ENCODE data around the gene SLC2A5. TPM values are rescaled to one million over a fixed set of nuclear protein-coding genes. Genes with fewer than 3 reads are reported as not detected.
"Not testable (repeated sequence)": the region's sequence is repeated elsewhere in the genome, so short reads cannot be mapped to it uniquely, and the experiment has no call there.

Gene SLC2A5
- total RNA-seq, 1 donor from 2014 or later: 12.6 TPM

DNA sequence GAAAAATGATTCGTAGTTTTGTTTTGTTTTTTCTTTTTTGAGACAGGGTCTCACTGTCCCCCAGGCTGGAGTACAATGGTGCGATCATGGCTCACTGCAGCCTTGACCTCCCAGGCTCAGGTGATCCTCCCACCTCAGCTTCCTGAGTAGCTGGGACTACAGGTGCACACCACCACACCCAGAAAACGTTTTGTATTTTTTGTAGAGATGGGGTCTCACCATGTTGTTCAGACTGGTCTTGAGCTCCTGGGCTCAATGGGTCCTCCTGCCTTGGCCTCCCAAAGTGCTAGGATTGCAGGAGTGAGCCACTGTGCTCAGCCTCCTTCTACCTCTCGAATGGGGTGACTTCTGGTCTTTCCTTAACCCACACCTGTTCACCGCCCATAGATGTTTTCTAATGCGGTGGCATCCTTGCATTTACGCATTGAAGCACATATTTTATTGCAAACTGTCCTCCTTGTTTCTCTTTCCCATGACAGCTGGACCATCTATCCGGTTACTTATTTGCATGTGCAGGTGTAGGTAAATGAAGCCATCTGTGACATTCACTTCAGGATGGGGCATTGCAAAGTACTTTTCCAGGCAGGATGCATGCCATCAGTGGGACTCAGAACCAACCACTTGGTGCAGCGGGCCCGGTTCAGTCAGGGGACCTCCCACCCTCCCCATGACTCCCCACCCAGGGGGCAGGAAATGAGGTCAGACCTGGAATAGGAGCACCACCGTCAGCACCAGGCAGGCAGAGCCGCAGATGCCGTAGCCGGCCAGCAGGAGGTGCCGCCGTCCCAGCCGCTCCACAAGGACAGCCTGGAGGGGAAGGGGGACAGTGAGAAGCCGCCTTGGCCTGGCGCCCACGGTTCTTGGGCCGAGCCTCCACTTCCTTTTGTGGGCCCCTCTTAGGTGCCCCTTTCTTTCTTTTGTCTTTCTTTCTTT, 59.7 kb downstream of the SLC2A5 start:
- no peak for DNase-seq (ENCODE audit: low read depth)

DNA sequence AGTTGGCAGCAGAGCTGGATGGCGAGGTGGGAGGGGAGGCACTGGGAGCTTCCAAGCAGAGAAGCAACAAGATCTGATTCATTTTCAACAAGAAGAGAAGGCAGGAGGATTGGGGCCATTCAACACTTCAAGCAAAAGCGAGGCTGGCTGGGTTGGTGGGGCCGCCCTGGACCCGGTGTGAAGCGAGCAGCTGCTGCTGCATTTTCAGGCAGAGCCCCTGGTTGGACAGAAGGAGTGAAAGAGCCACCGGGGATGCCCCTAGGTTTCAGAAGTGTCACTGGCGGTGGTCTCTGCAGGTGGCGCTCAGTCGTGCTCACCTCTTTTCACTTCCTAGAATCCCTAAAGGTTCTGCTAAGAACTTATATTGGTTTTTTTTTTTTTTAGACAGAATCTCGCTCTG, 61.2 kb downstream of the SLC2A5 start:
- no peak for DNase-seq (ENCODE audit: low read depth)

DNA sequence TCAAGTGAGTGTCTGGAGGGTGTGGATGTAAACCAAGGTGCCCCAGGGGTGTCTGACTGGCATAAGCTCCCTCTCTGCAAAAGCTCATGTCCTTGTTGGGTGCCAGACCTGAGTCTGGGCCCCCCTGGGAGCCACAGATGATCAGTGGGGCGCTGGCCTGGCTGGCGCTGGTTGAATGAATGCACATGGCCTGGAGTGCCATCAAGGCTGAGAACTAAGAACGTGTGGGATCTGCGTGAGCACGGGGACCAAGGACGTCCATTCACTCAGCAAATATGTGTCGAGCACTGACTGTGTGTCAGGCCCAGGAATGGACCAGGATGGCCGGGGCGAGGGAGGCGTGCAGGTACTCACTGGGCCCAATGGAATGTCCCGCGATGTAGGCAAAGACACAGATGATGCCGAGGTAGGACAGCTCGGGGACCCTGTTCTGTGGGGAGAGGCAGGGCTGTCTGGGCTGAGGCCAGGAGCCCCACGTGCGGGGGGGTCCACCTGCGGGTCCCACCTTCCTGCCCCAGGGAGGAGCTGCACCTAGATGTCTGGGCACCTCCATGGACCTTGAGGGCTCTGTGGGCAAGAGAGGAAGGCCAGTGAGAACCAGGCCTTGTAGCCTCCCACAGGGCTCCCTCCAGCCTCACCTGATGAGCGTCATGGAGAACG, 62.3 kb downstream of the SLC2A5 start:
- no peak for DNase-seq (ENCODE audit: low read depth)

DNA sequence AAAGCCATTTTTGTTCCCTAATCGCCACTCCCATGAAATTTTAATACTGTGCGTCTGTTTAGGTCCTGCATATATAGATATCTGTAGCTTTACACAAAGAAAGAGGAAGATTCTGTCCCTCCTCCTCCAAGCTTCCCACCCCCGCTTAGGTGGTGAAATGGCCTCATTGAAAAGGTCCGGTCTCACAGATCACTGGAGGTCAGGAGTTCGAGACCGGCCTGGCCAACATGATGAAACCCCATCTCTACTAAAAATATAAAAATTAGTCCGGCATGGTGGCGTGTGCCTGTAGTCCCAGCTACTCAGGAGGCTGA, 64.1 kb downstream of the SLC2A5 start:
- DNase-seq (ENCODE audit: low read depth): no peak

DNA sequence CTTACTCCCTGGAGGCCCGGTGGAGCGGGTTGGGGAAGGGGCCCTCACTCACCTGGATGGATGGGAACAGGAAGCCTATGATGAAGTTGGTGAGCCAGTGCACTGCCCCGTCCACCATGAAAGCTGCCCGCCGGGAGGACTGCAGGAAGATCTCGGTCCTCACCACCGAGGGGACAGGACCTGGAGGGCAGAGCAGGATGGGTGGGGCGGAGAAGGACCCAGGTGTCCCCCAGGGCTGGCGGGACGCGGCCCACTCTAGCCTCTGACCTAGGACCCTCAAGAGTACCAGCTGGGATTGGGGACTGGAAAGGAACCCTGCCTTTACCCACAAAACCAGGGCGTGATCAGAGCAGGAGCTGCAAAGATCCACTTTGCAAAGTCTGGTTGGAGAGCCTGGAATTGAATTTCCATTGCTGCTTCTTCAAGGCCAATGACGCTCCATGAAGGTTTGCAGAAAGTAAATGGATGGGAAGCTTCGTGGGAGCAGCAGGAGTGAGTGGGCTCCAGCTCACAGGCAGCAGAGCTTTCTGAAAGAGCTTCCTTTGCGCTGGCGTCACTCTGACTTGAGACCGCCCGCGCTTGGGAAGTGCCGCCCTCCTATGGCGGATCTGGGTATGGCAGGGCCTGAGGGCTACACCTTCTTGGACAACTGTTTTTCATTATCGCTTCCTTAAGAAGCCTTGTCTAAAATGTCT, 64.6 kb downstream of the SLC2A5 start:
- DNase-seq (ENCODE audit: low read depth): peak; percentile 80

DNA sequence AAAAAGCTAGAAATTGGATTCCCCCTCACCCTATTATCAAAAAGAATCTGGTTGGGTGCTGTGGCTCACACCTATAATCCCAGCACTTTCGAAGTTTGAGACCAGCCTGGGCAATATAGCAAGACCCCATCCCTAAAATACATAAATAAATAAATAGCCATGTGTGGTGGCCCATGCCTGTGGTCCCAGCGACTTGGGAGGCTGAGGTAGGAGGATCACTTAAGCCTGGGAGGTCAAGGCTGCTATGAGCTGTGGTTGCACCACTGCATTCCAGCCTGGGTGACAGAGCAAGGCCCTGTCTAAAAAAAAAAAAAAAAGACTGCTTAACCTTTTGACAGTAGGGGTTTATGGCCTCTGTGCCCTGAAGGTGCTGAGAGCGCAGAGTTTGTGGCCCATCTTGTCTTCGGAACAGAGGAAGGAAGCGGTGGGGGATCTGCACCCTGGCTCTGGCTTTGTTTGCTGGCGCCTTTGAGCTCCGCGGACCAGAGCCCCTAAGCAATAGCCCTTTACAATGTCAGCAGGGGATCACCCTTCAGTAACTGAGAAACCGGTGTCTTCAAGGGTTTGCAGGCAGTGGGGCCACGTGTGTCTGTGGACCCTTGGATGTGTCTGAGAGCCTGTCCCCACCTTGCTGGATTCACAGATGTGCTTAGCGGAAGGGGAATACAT, 65.3 kb downstream of the SLC2A5 start:
- no peak for DNase-seq (ENCODE audit: low read depth)

DNA sequence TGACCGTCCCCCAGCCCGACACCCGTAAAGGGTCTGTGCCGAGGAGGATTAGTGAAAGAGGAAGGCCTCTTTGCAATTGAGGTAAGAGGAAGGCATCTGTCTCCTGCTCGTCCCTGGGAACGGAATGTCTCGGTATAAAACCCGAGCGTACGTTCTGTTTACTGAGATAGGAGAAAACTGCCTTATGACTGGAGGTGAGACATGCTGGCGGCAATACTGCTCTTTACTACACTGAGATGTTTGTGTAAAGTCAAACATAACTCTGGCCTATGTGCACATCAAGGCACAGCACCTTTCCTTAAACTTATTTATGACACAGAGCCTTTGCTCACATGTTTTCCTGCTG, 67.2 kb downstream of the SLC2A5 start:
- DNase-seq (ENCODE audit: low read depth): not testable (repeated sequence)

DNA sequence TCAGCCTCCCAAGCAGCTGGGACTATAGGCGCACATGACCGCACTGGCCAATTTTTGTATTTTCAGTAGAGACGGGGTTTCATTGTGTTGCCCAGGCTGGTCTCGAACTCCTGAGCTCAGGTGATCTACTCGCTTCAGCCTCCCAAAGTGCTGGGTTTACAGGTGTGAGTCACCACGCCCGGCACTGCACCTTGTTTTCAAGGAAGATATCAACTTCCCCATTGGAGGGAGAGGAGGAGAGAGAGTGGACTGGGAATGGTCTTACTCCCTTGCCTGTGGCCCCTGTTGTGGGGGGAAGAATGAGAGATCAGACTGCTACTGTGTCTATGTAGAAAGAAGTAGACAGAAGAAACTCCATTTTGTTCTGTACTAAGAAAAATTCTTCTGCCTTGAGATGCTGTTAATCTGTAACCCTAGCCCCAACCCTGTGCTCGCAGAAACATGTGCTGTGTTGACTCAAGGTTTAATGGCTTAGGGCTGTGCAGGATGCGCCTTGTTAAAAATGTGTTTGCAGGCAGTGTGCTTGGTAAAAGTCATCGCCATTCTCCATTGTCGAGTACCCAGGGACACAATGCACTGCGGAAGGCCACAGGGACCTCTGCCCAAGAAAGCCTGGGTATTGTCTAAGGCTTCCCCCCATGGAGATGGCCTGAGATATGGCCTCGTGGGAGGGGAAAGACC, 67.8 kb downstream of the SLC2A5 start:
- DNase-seq (ENCODE audit: low read depth): not testable (repeated sequence)

DNA sequence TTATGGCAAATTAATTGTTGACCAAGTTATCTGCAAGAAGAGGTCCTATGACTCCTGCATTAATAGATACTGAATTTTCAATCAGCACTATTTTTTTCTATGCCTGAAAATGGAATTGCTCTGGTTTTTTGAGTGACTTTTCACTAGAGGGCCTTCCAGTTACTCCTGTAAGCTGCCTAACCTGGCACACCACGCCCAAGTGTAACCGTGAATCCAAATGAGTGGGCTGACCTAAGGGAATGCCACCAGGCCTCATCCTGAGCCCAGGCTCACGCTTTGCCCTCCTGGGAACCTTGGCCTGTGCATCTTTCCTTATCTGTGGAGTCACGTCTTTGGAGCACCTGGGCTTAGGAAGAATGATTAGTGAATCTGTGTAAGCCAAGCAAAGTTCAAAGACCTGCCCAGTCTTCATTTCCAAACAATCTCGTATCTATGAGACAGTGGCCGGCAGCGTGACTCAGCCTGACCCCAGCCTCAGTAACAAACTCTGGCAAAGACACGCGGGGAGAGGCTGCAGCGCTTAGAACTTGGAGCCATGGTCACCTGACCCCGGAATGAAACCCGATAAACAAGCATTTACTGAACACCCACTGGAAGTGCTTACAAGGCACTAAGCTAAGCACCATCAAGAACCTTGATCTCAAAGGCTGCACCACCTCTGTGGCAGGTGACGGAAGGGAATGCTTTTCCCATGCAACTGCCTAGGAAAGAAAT, 75.3 kb downstream of the SLC2A5 start:
- not testable (repeated sequence) for DNase-seq (ENCODE audit: low read depth)

DNA sequence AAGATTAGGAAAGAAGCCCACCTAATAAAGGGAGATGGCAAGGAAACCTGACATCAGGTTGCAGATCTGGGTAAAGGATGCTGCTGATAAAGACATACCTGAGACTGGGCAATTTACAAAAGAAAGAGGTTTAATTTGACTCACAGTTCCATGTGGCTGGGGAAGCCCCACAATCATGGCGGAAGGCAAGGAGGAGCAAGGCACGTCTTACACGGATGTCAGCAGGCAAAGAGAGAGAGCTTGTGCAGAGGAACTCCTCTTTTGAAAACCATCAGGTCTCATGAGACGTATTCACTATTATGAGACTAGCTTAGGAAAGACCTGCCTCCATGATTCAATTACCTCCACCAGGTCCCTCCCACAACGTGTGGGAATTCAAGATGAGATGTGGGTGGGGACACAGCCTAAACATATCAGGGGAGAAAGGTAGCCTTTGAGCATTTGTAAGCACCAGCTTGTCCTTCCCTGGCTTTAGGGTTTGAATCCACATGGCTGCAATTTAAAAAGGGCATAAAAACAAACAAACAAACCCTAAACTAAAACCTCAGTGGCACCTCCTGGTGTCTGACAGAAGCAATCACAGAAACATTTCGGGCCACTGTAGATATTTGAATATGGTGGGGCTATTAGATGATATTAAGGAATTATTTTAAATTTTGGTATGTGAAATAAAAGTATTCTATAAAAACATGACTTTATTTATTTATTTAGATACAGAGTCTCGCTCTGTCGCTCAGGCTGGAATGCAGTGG, 76.3 kb downstream of the SLC2A5 start:
- no peak for DNase-seq (ENCODE audit: low read depth)

DNA sequence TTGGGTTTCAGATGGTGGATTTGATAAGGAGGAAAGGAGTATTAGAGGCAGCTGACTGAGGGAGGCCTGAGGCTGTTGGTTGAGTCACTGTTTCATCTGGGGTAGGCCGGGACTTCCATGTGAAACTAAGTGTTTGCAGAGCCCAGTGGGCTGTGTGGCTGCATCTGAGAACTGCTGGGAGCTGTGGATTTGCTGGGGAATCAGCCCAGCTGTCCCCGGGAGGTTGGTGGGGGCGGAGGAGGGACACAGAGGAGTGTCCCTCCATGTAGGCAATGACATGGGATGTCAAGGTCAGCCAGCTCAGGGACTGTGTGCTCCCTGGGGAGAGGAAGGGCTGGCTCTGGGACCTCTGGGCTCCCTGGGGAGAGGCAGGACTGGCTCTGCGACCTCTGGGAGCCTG, 79.6 kb downstream of the SLC2A5 start:
- no peak for DNase-seq (ENCODE audit: low read depth)

DNA sequence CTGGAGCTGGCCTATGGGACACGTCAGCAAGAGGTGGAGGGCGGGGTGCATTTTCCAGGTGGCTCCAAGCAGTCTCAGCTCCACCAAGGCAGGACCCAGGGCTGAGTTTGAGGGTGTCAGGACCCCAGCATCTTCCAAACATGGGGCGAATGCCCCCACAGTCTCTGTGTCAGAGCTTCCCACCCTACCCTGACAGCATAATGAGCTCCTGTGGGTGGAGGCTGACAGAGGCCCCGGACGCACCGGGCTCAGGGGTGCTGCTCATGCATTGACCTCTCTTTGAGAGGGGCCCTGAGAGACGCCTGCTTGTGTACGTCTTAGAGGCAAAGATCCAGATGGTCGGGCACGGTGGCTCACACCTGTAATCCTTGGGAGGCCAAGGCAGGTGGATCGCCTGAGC, 80.4 kb downstream of the SLC2A5 start:
- no peak for DNase-seq (ENCODE audit: low read depth)

DNA sequence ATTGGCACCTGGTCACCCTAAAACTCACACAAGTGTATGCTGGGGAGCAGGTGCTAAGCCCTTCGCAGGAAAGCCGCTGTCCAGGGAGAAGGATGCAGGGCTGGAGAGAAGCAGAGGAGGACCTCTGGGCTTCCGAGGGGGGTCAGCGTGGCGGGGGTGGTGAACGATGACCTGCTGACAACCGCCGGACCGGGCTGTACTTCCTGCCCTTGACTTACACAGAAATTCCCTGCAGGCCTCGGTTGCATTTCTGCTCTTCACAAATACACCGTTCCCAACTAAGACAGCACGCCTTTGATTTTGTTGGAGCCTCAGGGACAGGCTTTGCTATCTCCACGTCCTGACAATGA, 80.8 kb downstream of the SLC2A5 start:
- DNase-seq (ENCODE audit: low read depth): no peak

DNA sequence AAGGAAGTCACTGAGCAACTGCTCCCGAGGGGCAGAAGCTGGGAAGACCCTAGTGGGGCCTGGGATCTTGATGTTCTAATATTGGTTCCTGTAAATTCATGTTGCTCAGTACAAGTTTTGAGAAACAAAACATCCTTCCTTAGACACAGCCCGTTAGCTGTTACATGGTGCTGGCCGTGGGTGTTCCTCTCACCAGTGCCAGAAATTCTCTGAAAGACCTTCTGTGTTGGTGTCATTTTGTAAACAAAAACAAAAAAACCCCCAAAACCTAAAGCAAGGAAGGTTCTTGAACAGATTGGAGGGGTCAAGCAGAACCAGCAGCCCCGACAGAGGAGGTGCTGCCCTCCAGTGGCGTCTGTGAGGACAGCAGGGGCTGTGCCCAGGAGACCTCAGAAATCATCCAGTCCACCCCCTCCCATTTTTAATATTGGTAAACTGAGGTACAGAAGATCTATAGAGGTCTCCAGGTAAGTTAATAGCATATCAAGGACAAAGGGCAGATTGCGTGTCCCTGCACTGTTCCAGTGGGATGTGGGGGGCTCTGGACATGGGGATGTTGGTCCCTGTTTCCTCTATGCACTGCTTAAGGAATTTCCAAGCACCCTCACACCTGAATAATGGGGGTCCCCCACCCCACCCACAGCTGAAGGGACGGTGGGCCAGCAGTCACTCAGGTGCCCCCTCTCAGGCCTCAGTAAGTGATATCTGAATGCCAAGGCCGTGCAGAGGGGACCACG, 81.4 kb downstream of the SLC2A5 start:
- peak; percentile 52 for DNase-seq (ENCODE audit: low read depth)

DNA sequence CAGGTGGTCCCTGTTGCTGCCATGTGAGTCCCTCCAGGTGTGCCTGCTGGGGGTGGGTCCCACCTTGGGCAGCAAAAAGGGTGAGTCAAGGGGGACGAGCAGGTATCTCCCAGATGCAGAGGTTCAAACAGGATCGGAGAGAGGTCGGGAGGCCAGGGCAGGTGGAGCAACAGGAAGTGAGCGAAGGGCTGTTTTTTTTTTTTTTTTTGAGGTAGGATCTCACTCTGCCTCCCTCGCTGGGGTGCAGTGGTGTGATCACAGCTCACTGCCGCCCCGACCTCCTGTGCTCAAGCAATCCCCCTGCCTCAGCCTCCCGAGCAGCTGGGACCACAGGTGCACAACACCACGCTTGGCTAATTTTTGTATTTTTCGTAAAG, 82.6 kb downstream of the SLC2A5 start:
- no peak for DNase-seq (ENCODE audit: low read depth)

DNA sequence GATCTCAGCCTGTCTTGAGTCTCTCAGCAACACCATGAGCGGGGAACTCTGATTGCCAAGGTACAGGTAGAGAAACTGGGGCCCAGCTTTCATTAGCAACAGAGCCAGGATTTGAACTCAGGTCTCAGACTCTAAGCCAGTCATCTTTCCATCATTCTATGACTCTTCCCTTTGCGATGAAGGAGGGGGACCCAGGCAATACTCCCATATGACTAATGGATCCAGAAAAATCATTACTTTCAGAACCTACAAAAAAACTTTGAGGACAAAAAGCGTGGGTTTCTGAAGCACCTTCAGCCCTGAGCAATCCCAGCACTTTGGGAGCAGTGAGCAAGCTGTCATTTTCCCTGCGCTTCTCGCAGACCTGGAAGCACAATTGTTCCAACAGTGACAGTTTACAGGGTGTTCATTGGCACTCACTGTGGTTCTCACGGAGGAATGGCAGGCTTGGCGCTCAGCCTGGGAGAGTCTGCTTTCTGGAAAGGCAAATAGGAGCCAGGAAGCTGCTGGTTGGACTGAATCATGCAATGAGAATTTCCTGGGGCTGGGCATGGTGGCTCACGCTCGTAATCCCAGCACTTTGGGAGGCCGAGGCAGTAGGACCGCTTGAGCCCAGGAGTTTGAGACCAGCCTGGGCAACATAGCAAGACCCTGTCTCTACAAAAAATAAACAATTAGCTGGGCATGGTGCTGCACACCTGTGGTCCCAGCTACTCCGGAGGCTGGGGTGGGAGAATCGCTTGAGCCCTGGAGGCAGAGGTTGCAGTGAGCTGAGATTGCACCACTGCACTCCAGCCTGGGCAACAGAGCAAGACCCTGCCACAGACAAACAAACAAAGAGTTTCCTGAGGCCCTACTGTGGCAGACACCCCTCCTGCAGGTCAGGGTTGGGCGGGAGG, 83.3 kb downstream of the SLC2A5 start:
- peak; percentile 93 for DNase-seq (ENCODE audit: low read depth)

Data from myocyte (in vitro differentiated cells).